Ectodermal cell (in vitro differentiated cells): ENCODE results near the gene SLC2A4.

Source experiments
- H3K27ac ChIP-seq: 2 replicates; pipeline ENCODE4 v1.7.0; 2013; ENCODE audit warnings: mild to moderate bottlenecking, low read depth, low read length; ENCODE audit not compliant: insufficient read depth, poor library complexity, severe bottlenecking
- H3K27me3 ChIP-seq: 2 replicates; pipeline ENCODE4 v1.7.0; 2013; ENCODE audit warnings: mild to moderate bottlenecking, low read length; ENCODE audit not compliant: insufficient read depth, control insufficient read depth, poor library complexity, severe bottlenecking
- H3K36me3 ChIP-seq: one replicate; pipeline ENCODE4 v1.7.0; 2013; ENCODE audit warnings: low read length; ENCODE audit not compliant: control insufficient read depth, insufficient read depth
- H3K4me1 ChIP-seq: one replicate; pipeline ENCODE4 v1.7.0; 2013; ENCODE audit warnings: low read length; ENCODE audit not compliant: control insufficient read depth, insufficient read depth
- H3K4me3 ChIP-seq: 2 replicates; pipeline ENCODE4 v1.7.0; 2013; ENCODE audit warnings: low read depth, low read length, control low read depth; ENCODE audit not compliant: insufficient read depth
- H3K9me3 ChIP-seq: 2 replicates; pipeline ENCODE4 v1.7.0; 2013; ENCODE audit warnings: mild to moderate bottlenecking, low read length, moderate library complexity; ENCODE audit not compliant: control insufficient read depth
- whole genome bisulfite sequencing, 2 experiments: methylation state at CpG; one replicate each; pipeline ENCODE4 v1.1.7; 2013; ENCODE audit warnings: missing lambda C conversion rate in 2 of 2; 5-methylcytosine and 5-hydroxymethylcytosine counted together

SLC2A4 gene

GRCh38 chr17:7306911-7307685 lies 25.6 kb downstream of the SLC2A4 start, which contains the start of gene EIF5A:
Gene EIF5A, plus strand, starts transcription at chr17:7307628. Its CDS starts 2,008 bp downstream, at chr17:7309636.
- WGBS, 2 experiments: 1% methylated on average over 64 of the region's 64 CpGs
- H3K9me3 ChIP-seq: no peaks in the 10 kb centered on the region

GRCh38 chr17:7307686-7308624 lies 26.4 kb downstream of the SLC2A4 start:
- peaks cover 32% of the 10 kb centered on the region for H3K36me3 ChIP-seq
- H3K4me3 ChIP-seq: peak overlapping the region; percentile 95
- H3K4me1 ChIP-seq: peaks cover 6% of the 10 kb centered on the region
- H3K9me3 ChIP-seq: no peaks in the 10 kb centered on the region
- H3K27me3 ChIP-seq: no peaks in the 10 kb centered on the region
- peak overlapping the region; percentile 91 for H3K27ac ChIP-seq
- WGBS, 2 experiments: 0 to 1% methylated on average over 104 of the region's 104 CpGs

More at GRCh38 chr17:7306911-7307685, 25.6 kb downstream of the SLC2A4 start, which contains the start of gene EIF5A:
- Histone ChIP-seq H3K4me3 (peak within 1 kb of the TSS; percentile 95), H3K36me3 (peaks cover 24% of the 10 kb centered on the region), H3K27ac (peak within 1 kb of the TSS; percentile 91), H3K4me1 (peaks cover 6% of the 10 kb centered on the region), H3K27me3 (no peaks in the 10 kb centered on the region)

- H3K36me3 ChIP-seq: peaks cover 40% of the 10 kb centered on the region
- WGBS, 2 experiments: 1% methylated on average over 11 of the region's 14 CpGs
- H3K9me3 ChIP-seq: no peaks in the 10 kb centered on the region
- no peaks in the 10 kb centered on the region for H3K27me3 ChIP-seq
- H3K4me1 ChIP-seq: peaks cover 6% of the 10 kb centered on the region
- H3K4me3 ChIP-seq: peak overlapping the region; percentile 95
- H3K27ac ChIP-seq: peak overlapping the region; percentile 91
Observed at GRCh38 chr17:7308625-7309433, 27.3 kb downstream of the SLC2A4 start.

- Histone ChIP-seq H3K4me1 (peaks cover 6% of the 10 kb centered on the region), H3K9me3 (no peaks in the 10 kb centered on the region), H3K4me3 (peak overlapping the region; percentile 95), H3K27me3 (no peaks in the 10 kb centered on the region), H3K27ac (no peak overlapping the region), H3K36me3 (peaks cover 41% of the 10 kb centered on the region)
- WGBS, 2 experiments: 95 to 96% methylated on average over 12 of the region's 12 CpGs
Observed at GRCh38 chr17:7309628-7310027, 28.1 kb downstream of the SLC2A4 start.

- Histone ChIP-seq H3K27me3 (no peaks in the 10 kb centered on the region), H3K27ac (no peak overlapping the region), H3K36me3 (peaks cover 41% of the 10 kb centered on the region), H3K9me3 (no peaks in the 10 kb centered on the region), H3K4me3 (no peak overlapping the region), H3K4me1 (peaks cover 10% of the 10 kb centered on the region)
- 94% methylated on average over 7 of the region's 7 CpGs for WGBS, 2 experiments
Observed at GRCh38 chr17:7311110-7311705, 29.7 kb downstream of the SLC2A4 start.

- no peaks in the 10 kb centered on the region for H3K9me3 ChIP-seq
- H3K4me3 ChIP-seq: no peak overlapping the region
- H3K36me3 ChIP-seq: peaks cover 45% of the 10 kb centered on the region
- 91 to 96% methylated on average over 7 of the region's 7 CpGs for WGBS, 2 experiments
- H3K4me1 ChIP-seq: peaks cover 10% of the 10 kb centered on the region
- no peak overlapping the region for H3K27ac ChIP-seq
- H3K27me3 ChIP-seq: no peaks in the 10 kb centered on the region
Observed at GRCh38 chr17:7312432-7313087, 31.0 kb downstream of the SLC2A4 start.

- Histone ChIP-seq H3K4me1 (peaks cover 10% of the 10 kb centered on the region), H3K9me3 (no peaks in the 10 kb centered on the region), H3K27me3 (no peaks in the 10 kb centered on the region), H3K36me3 (peaks cover 51% of the 10 kb centered on the region), H3K27ac (no peak overlapping the region), H3K4me3 (no peak overlapping the region)
- WGBS, 2 experiments: 90 to 91% methylated on average over 7 of the region's 7 CpGs
Observed at GRCh38 chr17:7313088-7313889, 31.8 kb downstream of the SLC2A4 start.

- Histone ChIP-seq H3K36me3 (peaks cover 58% of the 10 kb centered on the region), H3K27me3 (no peaks in the 10 kb centered on the region), H3K27ac (peak overlapping the region; percentile 6), H3K9me3 (no peaks in the 10 kb centered on the region), H3K4me3 (peak overlapping the region; percentile 68), H3K4me1 (peaks cover 9% of the 10 kb centered on the region)
- WGBS, 2 experiments: 53 to 55% methylated on average over 9 of the region's 9 CpGs
Observed at GRCh38 chr17:7313890-7314718, 32.6 kb downstream of the SLC2A4 start.
